GM19238 (cell line): ENCODE measurements around the gene RECK.
"Not testable (repeated sequence)": the region's sequence is repeated elsewhere in the genome, so short reads cannot be mapped to it uniquely, and the experiment has no call there.

ENCODE experiments used
- DNase-seq: peaks from one replicate; pipeline ENCODE4 v3.0.0; 2011; ENCODE audit warnings: low spot score; ENCODE audit not compliant: insufficient read length

The RECK gene

DNA sequence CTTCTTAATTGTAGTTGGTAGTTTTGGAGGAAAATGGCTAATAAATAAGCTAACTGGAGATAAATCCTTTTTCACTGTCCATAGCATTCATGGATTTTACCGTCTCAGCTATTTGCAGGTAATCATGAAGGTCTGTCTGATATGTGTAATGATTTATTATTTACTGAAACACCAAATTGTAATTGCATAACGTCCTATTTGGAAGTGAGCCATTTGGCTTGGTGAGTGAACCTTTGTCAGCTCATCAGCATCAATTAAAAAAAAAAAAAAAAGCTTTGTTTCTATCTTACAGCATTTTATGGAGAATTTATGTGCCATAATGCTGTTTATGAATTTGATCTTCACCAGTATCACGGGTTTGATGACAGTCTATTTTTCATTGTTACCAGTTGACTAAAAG is 20.2 kb downstream of the RECK start:
- no peak for DNase-seq

DNA sequence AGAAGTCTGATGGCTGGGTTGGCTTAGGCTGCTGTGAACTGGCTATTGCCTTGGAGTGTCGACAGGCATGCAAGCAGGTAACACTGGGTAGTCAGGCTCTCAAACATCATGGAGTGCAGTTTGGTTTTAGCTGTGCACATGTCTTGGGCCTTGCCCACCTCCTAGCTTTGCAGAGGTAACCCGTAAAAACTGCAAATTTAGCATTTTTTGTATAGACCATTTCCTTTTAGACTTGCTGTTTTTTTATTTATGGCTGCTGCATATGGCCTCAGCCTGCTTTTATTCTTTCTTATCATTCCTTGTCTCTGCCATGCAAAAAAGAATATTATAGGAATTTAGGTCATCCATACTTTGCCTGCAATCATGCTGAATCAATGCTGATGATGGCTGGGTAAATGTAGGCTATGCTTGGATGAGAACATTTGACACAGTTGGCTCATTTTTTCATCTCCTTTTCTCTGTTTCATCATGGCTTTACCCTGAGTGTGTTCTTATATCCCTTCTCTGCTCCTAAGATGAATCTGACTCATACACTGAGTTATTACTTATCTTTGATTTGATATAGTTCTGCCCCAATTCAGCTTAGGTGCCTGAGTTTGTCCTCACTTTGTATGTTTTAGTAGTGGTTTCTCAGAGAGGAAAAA is 27.2 kb downstream of the RECK start:
- no peak for DNase-seq

GRCh38 chr9:36064448-36065037 is 27.8 kb downstream of the RECK start:
- DNase-seq, result no peak

- no peak for DNase-seq
Observed at GRCh38 chr9:36074055-36074454, 37.3 kb downstream of the RECK start.

- no peak for DNase-seq
Observed at GRCh38 chr9:36074870-36075532, 38.3 kb downstream of the RECK start.

GRCh38 chr9:36078051-36078450 is 41.3 kb downstream of the RECK start:
- DNase-seq, result no peak

DNA sequence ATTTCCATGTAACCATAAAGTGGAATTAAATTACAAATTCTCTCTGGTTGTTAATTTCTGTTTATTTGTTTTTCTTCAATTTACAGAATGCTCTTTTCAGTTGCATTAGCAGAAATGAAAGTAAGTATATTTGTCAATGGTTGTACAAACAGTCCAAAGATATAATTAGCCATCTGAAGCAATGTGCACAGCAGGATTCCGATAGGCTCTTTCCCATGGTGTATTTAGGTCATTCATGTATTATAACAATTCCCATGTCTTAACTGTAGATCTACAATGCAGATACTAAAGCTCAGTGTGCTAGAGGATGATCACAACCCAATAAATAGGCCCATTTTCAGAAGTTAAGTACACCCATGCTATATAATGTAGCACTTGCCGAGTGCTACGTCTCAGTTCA is 43.8 kb downstream of the RECK start:
- no peak for DNase-seq

DNA sequence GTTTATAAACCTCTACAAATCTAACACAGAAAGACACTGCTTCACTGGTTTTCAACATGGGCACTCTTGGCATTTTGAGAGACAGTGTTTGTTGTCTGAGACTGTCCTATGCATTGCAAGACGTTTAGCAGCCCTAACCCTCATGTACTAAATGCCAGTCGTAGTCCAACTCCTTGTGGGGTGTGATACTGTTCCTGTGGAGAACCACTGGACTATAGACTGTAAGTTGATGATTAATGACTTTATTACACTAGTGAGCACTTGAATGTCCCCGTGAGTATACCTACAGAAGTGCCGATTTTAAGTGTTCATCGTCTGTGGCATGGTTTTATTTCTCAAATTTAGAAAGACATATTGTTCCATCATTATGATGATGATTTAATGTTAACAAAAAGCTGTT is 46.2 kb downstream of the RECK start:
- DNase-seq, result no peak

GRCh38 chr9:36086442-36086841 is 49.7 kb downstream of the RECK start:
- no peak for DNase-seq

GRCh38 chr9:36087054-36087453 is 50.3 kb downstream of the RECK start:
- DNase-seq, result not testable (repeated sequence)

DNA sequence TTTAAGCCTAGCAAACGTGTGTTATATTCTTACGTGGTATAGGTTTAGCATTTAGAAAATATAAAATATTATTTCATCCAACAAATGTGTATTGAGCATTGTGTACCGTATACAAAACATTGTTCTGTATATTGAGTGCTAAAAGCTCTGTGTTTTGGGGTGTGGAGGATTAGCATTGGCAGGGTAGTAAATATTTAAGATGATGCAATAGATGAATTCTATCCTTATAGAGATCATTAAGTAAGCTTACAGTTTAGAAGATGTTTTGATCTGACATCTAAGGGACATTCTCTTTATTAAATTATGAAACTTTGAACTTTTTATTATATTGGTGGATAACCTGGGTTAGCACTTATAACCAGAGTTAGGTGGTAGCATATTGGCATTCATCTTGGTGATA is 51.3 kb downstream of the RECK start:
- DNase-seq, result no peak

DNA sequence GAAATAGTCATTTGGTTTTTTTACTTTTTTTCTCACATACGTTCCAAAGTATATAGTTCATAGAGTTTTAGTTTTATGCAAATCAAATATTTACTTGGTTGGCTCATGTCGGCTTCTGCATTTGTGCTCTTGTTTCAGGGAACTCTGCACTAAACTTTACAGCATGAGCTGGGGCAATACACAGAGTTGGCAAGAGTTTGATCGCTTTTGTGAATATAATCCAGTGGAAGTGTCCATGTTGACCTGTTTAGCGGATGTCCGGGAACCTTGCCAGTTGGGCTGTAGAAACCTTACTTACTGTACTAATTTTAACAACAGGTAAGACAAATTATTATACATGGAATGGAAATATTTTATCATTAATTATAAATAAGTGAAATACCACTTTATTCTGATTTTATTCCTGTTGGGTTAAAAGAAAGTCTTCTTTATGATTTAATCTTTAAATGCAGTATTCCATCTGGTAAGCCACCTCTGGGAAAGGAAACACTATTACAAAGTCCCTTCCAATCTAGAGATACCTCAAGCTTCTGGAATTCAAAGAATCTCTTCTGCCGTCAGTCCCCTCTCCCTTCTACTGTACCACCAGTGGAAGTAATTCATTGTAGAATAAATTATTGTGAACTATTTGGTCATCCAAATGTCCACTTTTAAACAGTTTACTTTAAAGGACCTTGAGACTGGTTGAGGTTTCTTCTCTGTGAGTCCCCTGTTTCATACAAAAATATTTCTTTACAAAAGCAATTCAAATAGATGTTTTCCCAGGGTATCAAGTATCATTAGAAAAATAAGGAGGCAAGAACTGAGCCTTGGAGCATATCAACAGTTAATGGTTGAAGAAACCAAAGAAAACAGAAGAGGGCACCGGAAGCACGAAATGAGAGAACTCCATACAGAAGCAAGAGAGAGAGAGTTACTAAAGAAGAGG is 54.6 kb downstream of the RECK start:
- DNase-seq, result no peak

DNA sequence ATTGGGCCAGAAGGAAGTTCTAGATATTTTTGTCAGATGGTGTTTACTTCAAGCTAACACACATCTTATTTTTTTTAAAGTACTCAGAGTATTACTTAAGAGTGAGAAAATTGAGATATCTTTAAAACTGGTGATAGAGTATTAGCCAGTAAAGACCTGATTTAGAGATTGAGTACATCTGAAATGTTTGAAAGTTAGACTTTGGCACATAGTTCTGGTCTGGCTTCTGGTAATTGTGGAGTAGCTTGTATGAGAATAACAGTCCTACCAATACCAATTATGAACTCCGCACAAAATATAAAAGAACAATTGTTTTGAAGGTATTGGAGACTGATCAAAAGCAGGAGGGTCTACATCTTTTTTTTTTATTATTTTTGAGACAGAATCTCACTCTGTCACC is 55.3 kb downstream of the RECK start:
- DNase-seq, result no peak

DNA sequence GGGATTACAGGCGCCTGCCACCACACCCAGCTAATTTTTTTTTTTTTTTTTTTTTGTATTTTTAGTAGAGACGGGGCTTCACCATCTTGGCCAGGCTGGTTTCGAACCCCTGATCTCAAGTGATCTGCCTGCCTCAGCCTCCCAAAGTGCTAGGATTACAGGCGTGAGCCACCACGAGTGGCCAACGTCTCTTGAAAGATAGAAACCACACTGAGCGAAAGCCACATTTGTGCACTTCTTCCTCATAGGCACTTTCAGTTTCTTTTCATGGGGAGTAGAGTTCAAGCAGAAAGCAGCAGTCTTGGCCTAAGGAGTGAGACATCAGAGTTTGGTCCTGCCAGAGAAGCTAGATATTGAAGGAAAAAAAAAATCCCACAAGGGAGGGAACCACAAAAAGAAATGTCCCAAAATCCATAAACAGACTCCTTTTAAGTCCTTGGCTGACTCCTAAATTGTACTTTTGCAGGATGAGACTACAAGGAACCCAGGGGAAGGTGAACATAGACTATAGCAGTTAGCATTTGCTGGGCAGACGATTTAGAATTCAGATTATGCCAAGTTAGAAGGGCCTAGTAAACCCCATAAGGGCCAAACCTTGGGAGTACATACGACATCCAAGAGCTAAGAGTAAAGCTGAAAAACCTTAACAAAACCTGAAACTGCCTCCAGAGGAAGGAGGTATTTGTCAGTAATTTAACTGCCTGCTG is 55.9 kb downstream of the RECK start:
- peak; percentile 29 for DNase-seq

- no peak for DNase-seq
Observed at GRCh38 chr9:36093384-36093783, 56.7 kb downstream of the RECK start.

DNA sequence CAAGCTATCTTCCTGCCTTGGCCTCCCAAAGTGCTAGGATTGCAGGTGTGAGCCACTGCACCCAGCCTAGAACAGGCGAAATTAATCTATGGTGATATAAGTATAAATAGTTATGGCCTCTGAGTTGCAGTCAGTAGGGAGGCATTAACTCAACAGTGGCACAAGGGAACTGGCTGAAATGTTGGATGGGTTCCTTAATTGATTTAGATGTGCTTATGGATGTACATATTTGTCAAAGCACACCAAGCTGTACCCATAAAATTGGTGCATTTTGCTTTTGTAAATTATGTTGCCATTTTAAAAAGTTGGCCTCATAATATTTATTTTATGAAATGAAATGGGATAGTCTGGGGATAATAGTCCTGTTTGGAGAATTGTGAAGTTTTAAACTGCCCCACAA is 63.0 kb downstream of the RECK start:
- no peak for DNase-seq

DNA sequence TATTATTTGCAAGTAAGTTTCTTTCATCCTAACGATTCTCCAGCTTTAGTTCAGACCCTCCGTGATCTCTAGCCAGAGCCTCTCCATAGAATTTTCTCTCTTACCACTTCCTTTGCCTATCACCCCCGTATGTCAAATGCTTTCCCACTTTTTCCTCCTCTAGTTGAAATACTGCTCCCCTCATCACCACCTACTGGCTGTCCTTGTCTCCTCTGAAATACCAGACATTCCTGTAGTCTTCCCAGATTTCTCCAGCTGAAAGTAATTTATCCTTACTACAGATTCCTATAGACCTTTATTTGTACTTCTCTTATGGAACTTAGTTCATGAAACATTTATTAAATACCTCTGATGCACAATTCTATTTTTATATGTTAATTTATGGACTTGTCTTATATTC is 63.8 kb downstream of the RECK start:
- no peak for DNase-seq

DNA sequence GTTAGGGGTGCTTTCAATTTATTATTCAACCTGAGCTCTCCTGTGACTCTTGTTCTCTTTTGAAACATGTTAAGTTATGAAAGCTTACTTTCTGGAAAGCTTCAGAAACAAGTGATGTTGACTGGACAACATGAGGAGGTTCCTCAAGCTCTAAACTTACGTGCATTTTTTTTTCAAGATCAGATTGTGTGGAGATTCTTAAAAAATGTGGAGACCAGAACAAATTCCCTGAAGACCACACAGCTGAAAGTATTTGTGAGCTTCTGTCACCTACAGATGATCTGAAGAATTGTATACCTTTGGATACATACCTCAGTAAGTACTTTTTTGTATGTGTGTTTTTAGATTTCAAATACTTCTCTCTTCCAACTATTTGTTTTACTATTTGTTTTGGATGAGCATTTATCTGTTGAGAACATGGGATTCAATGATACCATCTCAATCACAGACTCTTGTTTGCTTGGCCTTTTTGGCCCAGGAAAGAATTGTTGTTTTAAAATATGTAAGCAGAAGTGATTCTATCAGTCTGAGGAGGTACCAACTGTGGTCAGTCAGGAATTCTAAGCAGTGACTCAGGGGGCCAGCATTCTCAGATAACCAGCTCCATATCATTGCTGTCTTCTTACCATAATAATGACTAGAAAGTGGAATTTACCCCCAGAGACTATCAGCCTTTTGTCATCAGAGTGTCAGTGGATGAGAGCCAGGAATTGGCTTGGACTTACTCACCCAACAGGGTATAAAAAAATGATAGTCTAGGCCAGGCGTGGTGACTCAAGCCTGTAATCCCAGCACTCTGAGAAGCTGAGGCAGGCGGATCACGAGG is 65.4 kb downstream of the RECK start:
- no peak for DNase-seq

DNA sequence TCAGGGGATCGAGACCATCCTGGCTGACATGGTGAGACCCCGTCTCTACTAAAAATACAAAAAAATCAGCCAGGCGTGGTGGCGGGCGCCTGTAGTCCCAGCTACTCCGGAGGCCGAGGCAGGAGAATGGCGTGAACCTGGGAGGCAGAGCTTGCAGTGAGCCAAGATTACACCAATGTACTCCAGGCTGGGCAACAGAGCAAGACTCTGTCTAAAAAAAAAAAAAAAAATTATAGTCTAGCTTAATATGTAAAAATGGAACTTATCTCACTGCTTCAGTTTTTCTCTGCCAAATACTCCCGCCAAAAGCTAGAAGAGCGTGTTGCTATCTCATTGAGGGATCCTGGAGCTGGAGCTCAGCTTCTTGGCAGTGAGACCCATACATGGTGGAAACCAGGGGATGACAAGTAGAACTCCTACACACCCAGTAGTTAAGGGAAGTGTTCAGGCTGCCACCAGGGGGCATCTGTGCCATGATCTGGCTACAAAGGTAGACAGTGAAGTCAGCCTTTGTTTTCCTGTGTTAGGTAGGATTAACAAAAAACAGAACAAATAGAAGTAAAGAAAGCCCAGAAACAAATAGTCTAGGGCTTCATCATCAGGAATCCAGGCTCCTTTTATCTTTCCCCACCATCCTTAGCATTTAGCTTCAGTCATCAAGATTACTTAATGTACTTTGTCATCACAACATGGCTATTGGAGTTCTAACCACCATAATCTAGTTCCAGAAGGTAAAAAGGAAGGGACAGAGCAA is 66.2 kb downstream of the RECK start:
- DNase-seq, result peak; percentile 44

DNA sequence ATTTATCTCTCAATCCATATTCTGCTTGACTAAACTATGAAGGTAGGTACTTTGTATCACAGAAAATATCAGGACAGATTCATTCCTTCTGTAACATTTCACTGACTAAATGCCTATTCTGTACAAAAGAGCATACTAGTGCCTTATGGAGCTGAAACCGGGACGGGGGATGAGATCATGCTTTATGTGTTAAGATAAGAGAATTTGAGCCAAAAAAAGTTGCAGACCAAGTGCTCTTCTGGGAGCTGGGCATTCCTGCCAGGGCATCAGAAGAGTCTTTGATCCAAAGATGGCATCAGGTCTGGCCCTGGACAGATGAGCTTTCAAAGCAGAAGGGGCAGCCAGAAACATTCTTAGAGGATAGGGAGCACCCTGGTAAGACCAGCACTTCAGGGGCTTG is 72.4 kb downstream of the RECK start:
- no peak for DNase-seq
